ENCODE results near the gene PPP1R27.

PPP1R27 gene

GRCh38 chr17:81819708-81820107 is 15.1 kb downstream of the PPP1R27 start:
- DNase-seq, result no peak

DNA sequence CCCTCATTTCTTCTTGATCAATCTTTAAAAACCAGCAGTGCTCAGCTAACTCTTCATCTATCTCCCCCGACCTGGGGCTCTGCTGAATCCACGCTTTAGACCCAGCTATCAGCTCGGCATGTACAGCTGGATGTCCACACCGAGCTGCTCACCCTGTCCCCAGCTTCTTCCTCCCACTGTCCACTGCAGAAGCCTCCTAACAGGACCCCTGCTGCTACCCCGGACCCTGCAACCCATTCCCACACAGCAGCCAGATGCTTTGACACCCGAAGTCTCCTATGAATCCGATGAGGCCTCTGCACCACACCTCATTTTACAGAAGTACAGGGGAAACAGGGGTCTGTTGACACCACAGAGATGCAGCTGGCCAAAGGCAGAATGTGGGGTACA is 17.1 kb downstream of the PPP1R27 start:
- no peak for DNase-seq

GRCh38 chr17:81815646-81815986 is 19.2 kb downstream of the PPP1R27 start:
- DNase-seq, result no peak

DNA sequence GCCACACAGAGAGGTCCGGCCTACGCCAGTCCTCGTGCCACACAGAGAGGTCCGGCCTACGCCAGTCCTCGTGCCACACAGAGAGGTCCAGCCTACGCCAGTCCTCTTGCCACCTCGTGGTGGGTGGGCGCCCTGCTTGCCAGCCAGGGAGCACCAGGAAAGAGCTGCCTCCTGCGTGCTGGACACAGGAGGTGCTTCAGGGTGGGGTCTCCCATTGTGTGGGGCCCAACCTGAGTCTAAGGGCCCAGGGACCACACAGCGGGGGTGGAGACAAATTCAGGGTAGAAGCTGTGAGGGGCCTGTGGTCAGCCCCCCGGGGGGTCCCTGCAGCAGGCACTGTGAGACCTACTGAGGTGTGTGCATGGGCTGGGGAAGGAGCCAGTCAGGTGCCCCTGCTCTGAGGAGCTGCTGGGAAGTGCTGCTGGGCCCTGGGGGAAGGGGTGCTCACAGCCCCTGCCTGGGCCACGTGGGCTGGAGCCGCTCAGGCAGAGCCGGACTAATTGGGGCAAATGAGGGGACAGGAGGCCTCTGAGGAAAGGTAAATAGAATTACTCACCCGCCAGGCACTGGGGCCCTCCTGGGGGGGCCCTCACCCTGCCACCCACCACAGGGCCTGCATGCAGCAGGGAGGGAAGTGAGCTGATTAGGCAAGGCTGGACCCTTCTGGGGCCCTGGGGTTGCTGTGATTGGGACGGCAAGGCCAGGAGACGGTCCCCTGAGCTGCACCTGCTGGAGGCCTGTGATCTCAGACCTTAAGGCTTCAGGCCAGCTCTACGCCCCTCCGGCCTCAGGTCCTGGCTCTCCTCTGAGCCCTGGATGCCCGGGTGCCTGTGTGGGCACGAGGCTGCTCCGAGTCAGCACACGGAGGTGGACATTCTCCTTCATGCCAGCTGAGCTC is 19.9 kb downstream of the PPP1R27 start:
- peak; percentile 91 for DNase-seq

DNA sequence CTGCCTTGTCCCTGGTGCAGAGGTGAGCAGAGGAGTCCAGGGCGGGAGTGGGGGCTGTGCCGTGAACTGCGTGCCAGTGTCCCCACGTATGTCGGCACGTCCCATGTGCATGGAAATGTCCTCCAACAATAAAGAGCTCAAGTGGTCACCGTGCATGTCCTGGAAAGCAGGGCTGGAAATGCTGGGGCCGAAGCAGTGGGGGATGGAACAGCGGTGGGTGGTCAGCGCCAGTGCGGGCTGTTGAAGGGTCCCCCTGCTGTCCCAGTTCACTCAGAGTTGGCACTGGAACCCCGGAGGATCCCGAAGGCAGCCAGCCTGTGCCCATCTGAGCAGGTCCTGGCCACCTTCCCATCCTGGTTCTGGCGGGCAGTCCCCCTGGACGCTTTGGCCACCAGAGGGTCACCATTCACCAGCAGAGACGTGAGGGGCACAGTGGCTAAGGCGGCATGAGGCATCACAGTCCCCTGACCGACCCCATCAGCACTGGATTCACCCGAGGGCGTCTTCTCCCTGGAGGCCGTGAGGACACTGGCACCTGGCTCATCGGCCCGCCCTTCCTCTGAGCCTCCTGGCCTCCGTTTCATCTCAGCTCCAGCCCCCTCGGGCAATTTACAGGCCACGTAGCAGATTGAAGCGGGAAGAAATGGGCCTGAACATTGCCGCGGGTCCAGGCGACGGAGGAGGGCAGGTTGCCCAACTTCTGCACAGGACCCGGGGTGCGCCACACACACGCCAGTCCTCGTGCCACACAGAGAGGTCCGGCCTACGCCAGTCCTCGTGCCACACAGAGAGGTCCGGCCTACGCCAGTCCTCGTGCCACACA is 20.8 kb downstream of the PPP1R27 start:
- DNase-seq, result no peak

DNA sequence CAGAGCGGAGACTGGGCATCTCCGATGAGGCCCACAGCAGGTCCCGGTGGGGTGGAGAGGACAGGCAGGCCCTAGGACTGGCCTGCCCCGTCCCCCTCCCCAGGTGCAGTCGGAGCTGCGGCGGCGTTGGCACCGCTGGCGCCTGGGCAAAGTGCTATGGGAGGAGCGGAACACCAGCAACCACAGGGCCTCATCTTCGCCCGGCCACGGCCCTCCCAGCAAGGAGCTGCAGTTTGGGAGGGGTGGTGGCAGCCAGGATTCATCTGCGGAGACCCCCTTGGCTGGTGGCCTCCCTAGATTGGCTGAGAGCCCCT is 21.5 kb downstream of the PPP1R27 start:
- DNase-seq, result no peak

DNA sequence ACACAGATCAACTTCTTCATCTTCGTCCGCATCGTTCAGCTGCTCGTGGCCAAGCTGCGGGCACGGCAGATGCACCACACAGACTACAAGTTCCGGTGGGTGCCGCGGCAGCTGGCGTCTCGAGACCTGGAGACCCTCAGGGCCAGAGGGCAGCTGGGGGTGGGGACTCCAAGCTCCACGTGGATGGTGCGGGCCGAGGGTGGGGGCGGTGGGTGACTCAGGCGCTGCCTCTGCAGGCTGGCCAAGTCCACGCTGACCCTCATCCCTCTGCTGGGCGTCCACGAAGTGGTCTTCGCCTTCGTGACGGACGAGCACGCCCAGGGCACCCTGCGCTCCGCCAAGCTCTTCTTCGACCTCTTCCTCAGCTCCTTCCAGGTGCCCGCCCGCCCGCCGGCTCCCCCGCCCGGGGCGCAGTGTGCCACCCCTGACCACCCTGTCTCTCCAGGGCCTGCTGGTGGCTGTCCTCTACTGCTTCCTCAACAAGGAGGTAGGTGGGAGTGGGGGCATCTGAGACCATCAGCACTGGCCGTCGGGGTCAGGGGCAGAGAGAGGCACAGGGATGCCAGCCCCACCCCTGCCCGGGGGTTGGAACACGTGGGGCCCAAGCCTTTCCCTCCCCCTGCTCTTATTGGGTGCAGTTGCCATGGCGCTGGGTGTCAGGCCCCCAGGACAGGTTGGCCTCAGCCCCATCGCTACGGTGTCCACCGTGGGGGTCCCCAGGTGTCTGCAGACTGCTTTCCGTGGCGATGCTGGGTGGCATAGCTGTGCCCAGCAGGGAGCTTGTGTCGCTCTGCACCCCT is 22.1 kb downstream of the PPP1R27 start:
- no peak for DNase-seq

- no peak for DNase-seq
Measured at GRCh38 chr17:81811705-81812570, 22.9 kb downstream of the PPP1R27 start.

DNA sequence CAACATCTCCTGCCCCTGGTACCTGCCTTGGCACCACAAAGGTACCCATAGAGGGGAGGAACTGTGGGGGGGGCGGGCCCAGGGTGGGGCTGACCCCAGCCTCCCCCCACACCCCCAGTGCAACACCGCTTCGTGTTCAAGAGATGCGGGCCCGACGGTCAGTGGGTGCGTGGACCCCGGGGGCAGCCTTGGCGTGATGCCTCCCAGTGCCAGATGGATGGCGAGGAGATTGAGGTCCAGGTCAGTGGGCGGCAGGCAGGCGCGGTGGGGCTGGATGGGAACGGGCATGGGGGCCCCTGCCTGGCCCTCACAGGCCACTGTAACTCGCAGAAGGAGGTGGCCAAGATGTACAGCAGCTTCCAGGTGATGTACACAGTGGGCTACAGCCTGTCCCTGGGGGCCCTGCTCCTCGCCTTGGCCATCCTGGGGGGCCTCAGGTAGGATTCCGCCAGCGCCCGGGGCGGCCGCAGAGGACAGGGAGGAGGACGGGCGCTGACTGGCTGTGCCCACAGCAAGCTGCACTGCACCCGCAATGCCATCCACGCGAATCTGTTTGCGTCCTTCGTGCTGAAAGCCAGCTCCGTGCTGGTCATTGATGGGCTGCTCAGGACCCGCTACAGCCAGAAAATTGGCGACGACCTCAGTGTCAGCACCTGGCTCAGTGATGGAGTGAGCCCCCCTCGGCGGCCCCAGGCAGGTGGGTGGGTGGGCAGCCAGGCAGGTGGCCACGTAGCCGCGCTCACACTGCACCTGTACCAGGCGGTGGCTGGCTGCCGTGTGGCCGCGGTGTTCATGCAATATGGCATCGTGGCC is 23.8 kb downstream of the PPP1R27 start:
- no peak for DNase-seq

GRCh38 chr17:81810476-81810875 is 24.4 kb downstream of the PPP1R27 start:
- DNase-seq, result no peak

DNA sequence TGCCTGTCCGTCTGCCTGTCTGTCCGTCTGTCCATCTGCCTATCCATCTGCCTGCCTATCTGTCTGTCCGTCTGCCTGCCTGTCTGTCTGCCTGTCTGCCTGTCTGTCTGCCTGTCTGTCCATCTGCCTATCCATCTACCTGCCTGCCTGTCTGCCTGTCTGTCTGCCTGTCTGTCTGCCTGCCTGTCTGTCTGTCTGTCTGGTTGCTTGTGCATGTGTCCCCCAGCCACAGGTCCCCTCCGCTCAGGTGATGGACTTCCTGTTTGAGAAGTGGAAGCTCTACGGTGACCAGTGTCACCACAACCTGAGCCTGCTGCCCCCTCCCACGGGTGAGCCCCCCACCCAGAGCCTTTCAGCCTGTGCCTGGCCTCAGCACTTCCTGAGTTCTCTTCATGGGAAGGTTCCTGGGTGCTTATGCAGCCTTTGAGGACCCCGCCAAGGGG is 25.3 kb downstream of the PPP1R27 start:
- no peak for DNase-seq

GRCh38 chr17:81808778-81809555 is 25.9 kb downstream of the PPP1R27 start:
- DNase-seq, result peak; percentile 22

DNA sequence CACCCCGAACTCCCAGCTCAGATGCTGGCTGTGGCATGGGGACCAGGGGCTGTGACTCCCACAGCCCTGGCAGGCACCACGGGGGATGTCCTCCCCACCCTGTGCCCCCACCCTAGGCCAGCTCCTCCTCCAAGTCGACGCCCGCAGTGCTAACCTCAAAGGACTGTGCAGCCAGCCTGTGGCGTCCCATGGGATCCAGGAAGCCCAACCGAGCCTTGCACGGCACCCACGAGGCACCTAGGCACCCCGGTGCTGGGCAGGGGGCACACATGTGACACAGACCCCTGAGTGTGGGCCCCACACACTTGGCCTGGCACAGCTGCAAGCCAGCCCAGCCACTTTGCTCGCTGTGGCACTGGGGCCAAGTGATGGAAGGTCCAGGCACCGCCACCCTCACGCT is 27.0 kb downstream of the PPP1R27 start:
- DNase-seq, result no peak

DNA sequence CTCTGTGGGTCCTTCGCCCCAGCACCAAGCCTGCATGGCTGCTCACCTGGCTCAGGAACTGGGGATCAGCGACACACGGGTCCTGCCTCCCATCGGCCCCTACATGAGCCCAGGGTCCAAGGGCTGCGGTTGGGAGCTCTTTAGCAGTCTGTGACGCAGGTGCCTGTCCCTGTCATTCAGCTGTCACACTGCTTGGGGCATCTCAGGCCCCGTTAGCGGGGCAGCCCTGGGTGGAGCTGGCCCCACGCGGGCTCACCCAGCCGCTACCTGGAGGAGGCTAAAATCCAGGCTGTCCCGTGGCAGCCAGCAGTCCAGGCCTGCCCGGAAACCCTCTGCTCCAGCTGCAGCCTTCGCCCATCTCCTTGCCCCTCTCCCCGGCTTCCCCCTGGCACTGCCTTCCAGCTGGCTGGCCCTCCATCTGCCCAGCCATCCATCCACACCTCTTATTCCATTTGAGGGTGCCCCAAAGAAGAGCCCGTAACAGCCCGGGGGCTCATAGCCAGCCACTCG is 27.6 kb downstream of the PPP1R27 start:
- no peak for DNase-seq

DNA sequence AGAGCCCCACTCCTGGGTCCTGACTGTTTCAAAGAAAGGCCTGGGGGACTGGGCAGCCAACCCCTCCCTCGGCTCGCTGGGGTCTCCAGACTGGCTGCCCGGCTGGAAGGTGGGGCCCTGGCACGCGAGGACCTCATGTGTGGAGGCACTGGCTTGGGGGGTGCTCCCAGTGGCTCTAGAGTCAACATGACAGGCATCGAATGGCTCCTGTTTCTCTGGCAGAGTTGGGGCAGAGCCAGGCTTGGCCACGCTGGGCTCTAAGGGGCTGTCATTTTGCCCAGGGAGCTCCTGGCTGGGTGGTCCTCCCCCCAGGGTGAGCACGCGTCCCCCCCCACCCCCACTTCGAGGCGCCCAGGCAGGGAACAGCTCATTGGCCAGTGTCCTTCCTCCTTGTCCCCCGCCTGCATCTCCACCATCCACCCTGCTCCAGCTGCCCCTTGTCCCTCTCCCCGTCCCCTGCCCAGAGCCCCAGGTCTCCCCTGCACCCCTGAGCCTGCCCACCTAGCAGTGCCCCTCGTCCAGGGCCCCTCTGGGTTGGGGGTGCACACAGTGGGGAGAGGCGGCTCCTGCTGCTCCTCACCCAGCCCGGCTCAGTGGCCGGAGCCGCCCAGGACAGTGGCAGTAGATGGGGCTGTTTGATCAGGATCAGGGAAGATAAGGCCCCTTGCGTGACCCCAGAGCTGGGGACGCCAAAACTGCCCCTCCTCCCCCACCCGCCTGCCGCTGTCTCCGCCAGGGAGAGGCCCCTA is 28.2 kb downstream of the PPP1R27 start:
- DNase-seq, result no peak

DNA sequence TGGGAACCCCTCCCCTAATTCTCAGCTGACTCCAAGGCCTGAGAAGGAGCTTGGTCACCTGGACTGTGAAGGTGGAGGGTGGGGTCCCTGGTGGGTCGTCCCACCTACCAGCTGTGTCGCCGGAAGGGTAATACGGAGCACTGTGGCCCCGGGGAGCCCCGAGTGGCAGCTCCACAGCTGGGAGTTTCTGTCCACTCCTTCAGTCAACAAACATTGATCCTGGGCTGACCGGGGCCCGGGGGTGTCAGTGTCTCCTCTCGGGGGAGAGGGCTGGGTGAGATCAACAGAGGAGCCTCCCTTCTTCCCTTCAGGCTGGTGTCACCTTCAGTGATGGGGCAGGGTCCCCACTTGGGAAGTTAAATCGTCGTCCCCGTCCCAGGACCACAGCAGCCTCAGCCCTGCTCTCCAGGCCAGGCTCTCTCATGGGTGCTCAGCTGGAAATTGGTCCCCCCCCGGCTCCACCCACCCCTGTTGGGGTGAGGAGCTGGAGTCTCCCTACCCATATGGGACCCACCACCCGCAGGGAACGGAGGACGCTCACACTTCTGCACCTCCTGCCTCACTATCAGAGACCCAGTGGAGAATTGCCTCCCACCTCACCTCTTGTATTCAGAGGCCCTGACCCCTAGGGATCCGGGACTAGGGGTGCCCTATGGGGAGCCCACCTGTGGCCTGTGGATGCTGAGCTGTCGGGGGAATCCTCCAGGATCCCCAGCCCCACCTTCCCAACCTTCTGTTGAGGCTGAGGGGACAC is 29.0 kb downstream of the PPP1R27 start:
- no peak for DNase-seq

DNA sequence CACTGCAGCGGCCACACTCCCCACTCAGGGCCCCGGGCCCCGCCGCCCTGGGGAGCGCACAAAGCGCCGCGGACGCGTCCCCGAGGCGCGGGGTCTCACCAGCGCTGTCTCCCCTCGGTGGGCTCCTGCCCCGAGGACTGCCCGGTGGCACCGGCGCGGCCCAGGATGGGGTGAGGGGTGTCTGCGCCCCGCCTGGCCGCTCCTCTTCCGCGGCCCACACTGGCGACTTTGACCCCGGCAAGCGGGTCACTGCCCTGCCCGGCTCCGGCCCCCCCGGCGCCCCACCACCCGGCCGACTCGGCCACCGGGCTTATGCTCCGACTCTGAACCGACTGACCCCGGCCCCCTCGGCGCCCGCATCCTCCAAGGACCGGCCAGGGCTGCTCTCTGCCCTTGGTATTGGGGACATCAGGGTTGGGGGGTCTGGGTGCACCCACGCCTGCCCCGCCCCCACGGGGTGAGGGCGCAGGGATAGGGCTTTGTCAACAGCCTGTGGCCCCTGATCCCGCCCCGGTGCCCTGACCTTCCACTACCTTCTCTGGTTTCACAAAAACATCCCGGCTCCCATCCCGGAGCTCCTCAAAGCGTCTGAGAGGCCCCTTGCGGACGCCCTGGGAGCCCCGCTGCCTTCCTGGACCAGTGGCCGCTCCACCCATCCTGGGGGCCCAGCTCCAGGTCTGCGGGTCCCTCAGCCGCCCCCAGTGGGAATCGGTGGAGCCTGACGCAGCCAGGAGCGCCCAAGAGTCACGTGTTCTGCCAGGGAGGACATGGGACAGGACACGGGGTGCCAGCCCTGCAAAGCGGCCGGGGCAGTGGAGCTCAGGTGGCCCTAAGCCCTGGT is 30.1 kb downstream of the PPP1R27 start:
- DNase-seq, result no peak

Measured in COR-L47 (cell line).